HepG2 (cell line): ENCODE data around the gene SRRM3. TPM values are rescaled to one million over a fixed set of nuclear protein-coding genes. Genes with fewer than 3 reads are reported as not detected.

Source experiments
- ATAC-seq: fragments of 200-7000 bp; cut with Tn5 transposase; 3 replicates; pipeline ENCODE4 v1.9.1; 2020; ENCODE audit warnings: mild to moderate bottlenecking, moderate library complexity
- BruUV-seq: library from RNA; stranded (reverse); fragments of 400-500 nt; replicated peaks from 2 replicates; lab custom pipeline; 2021; lab: Mats Ljungman, UMichigan
- CTCF ChIA-PET: fragments of 300-600 bp; formaldehyde crosslinking; extraction: SDS; loops from one replicate; lab custom pipeline; 2021; ENCODE audit warnings: low total read pairs, inconsistent platforms, low intra/inter-chr PET ratio; lab: Yijun Ruan, JAX
- POLR2A ChIA-PET: fragments of 350-600 bp; sonication (Branson Sonifier 250); formaldehyde crosslinking; loops from one replicate; lab custom pipeline; 2020; ENCODE audit warnings: antibody characterized with exemption, inconsistent platforms; lab: Yijun Ruan, JAX
- DNase-seq: peaks from one replicate; pipeline ENCODE4 v3.0.0-alpha.2; 2015; ENCODE audit warnings: low spot score
- FAIRE-seq: peaks from 3 replicates; lab custom pipeline; 2011; peaks lifted over from hg19 to GRCh38; lab: Jason Lieb, UNC
- H2AFZ ChIP-seq: one replicate; pipeline ENCODE4 v1.6.1; 2011; ENCODE audit warnings: low read length, inconsistent platforms
- H3K27ac ChIP-seq: fragments of 300-600 bp; 3 replicates; pipeline ENCODE4 v1.8.0; 2011; ENCODE audit warnings: mixed run types, mild to moderate bottlenecking, mixed read lengths, low read length, inconsistent platforms; ENCODE audit not compliant: insufficient read depth; ENCODE audit errors: extremely low read length
- H3K27me3 ChIP-seq, 2 experiments: fragments of 200-600 bp in 1 of 2; 2 replicates in 1 of 2; 3 replicates in 1 of 2; pipeline versions ENCODE4 v1.6.0 to v1.8.0; 2011; ENCODE audit warnings: low read length in 2 of 2, mild to moderate bottlenecking in 2 of 2, moderate library complexity in 2 of 2, inconsistent platforms in 1 of 2; ENCODE audit not compliant: insufficient read depth in 2 of 2, control insufficient read depth in 1 of 2
- H3K36me3 ChIP-seq, 2 experiments: fragments of 200-600 bp in 1 of 2; replicated peaks in 1 of 2; 2 replicates in 1 of 2; 3 replicates in 1 of 2; pipeline versions ENCODE4 v1.5.1 to v1.8.0; 2011; ENCODE audit warnings: low read length in 2 of 2, inconsistent platforms in 1 of 2; ENCODE audit not compliant: insufficient read depth in 2 of 2, control insufficient read depth in 1 of 2
- H3K4me1 ChIP-seq: 2 replicates; pipeline ENCODE4 v1.5.1; 2012; ENCODE audit warnings: low read length, inconsistent platforms; ENCODE audit not compliant: insufficient read depth
- H3K4me2 ChIP-seq: 2 replicates; pipeline ENCODE4 v1.6.0; 2011; ENCODE audit warnings: low read depth, low read length, inconsistent platforms
- H3K4me3 ChIP-seq, 3 experiments: fragments of 200-600 bp in 1 of 3; sonication (generic), shearing (Covaris generic) in 1 of 3; replicated peaks in 1 of 3; 2 replicates each; pipeline ENCODE4 v1.5.1; 2011 to 2016; ENCODE audit warnings: low read length in 3 of 3, inconsistent platforms in 2 of 3, low read depth in 2 of 3, mild to moderate bottlenecking in 2 of 3, control low read depth in 1 of 3, mixed read lengths in 1 of 3; ENCODE audit not compliant: insufficient read depth in 1 of 3
- H3K79me2 ChIP-seq: one replicate; pipeline ENCODE4 v1.6.1; 2011; ENCODE audit warnings: low read length, inconsistent platforms; ENCODE audit not compliant: insufficient read depth
- H3K9ac ChIP-seq: 2 replicates; pipeline ENCODE4 v1.6.0; 2011; ENCODE audit warnings: mild to moderate bottlenecking, low read depth, low read length, inconsistent platforms; ENCODE audit not compliant: insufficient read depth
- H3K9me3 ChIP-seq: 2 replicates; pipeline ENCODE4 v1.5.1; 2012; ENCODE audit warnings: mild to moderate bottlenecking, low read length
- H4K20me1 ChIP-seq: 2 replicates; pipeline ENCODE4 v1.6.0; 2011; ENCODE audit warnings: inconsistent platforms, mild to moderate bottlenecking, low read length, moderate library complexity; ENCODE audit not compliant: insufficient read depth
- HNRNPH1 ChIP-seq: fragments of 200-400 bp; formaldehyde crosslinking; optimal IDR thresholded peaks from 2 replicates; pipeline ENCODE3; 2017; ENCODE audit warnings: mild to moderate bottlenecking, low read depth, low read length
- IRX3 ChIP-seq: sonication (generic); formaldehyde crosslinking; IDR thresholded peaks from 2 replicates; pipeline ENCODE4 v1.8.1; 2023; ENCODE audit warnings: mild to moderate bottlenecking, low read depth, missing genetic modification reagents, borderline replicate concordance
- NFATC3 ChIP-seq: sonication (generic); formaldehyde crosslinking; IDR thresholded peaks from 2 replicates; pipeline ENCODE4 v1.5.1; 2020; ENCODE audit warnings: mild to moderate bottlenecking, missing genetic modification reagents
- SCMH1 ChIP-seq: sonication (generic); formaldehyde crosslinking; IDR thresholded peaks from 2 replicates; pipeline ENCODE4 v1.9.0; 2021; ENCODE audit warnings: missing genetic modification reagents, mild to moderate bottlenecking, borderline replicate concordance
- U2AF1 ChIP-seq: fragments of 200-400 bp; formaldehyde crosslinking; optimal IDR thresholded peaks from 2 replicates; pipeline ENCODE3; 2017; ENCODE audit warnings: mild to moderate bottlenecking, low read depth, low read length
- ZNF101 ChIP-seq: sonication (generic); formaldehyde crosslinking; IDR thresholded peaks from 2 replicates; pipeline ENCODE4 v1.4.0; 2020; ENCODE audit warnings: mild to moderate bottlenecking, low read depth, missing genetic modification reagents, borderline replicate concordance
- ZNF44 ChIP-seq: sonication (generic); formaldehyde crosslinking; IDR thresholded peaks from 2 replicates; pipeline ENCODE4 v1.5.1; 2020; ENCODE audit warnings: mild to moderate bottlenecking, missing genetic modification reagents
- WGBS: methylation state at CpG from one replicate; pipeline ENCODE4 v1.1.6; 2017; ENCODE audit warnings: low lambda C conversion rate; 5-methylcytosine and 5-hydroxymethylcytosine counted together
- in situ Hi-C: cut with HindIII; loops from 2 replicates; pipeline ENCODE4 v1.10.0; 2017; ENCODE audit warnings: low pct_unique_long_range_greater_than_20kb; ENCODE audit not compliant: extremely low pct_ligation_motif_present
- intact Hi-C: fragments of 100-400 bp; cut with micrococcal nuclease; formaldehyde crosslinking; loops from one replicate; pipeline ENCODE4 v1.10.0; 2022; ENCODE audit not compliant: unreplicated experiment
- polyA plus RNA-seq, 8 experiments: library from polyadenylated mRNA; depleted of rRNA in 3 of 8; stranded (reverse) in 7 of 8; unstranded in 1 of 8; fragments of >200 nt; fragmentation: Illumina TruSeq in 4 of 8; extraction: Trizol in 4 of 8; gene quantifications; 2 replicates each; pipeline versions ENCODE4 v1.2.1 to v1.2.3, GENCODE V29; 2011 to 2016; ENCODE audit warnings: low read depth in 4 of 8, missing spikeins in 1 of 8, mixed read lengths in 1 of 8; ENCODE audit not compliant: insufficient read depth in 1 of 8
- total RNA-seq, 5 experiments: library from RNA; depleted of rRNA; stranded (reverse); fragments of >200 nt; fragmentation: Illumina TruSeq; extraction: Trizol; gene quantifications; 2 replicates each; pipeline ENCODE4 v1.2.3, GENCODE V29; 2016; ENCODE audit warnings: low read depth in 1 of 5
- TF ChIP-seq, protein P1 (sequence below): sonication (generic); formaldehyde crosslinking; IDR thresholded peaks from 2 replicates; pipeline ENCODE4 v1.4.0; 2020; ENCODE audit warnings: mild to moderate bottlenecking, missing genetic modification reagents
- TF ChIP-seq, protein P2 (sequence below): sonication (generic); formaldehyde crosslinking; conservative IDR thresholded peaks from 2 replicates; pipeline ENCODE4 v1.4.0; 2020; ENCODE audit warnings: missing genetic modification reagents
- TF ChIP-seq, protein P3 (sequence below): sonication (generic); formaldehyde crosslinking; IDR thresholded peaks from 2 replicates; pipeline ENCODE4 v1.4.0; 2020; ENCODE audit warnings: mild to moderate bottlenecking, missing genetic modification reagents

The SRRM3 gene
- total and polyA plus RNA-seq, 2 of the 13 experiments (the other 11 are each of a cell fraction or from before 2014, with no cell fraction given): 0.13 to 0.54 TPM

GRCh38 chr7:76272142-76272541 is 70.4 kb downstream of the SRRM3 start:
- no peak overlapping the region for H3K27ac ChIP-seq
- 26% methylated on average over 6 of the region's 6 CpGs for WGBS
- no TSS peak for BruUV-seq
- TF ChIP-seq ZNF44 (CRISPR knock-in tag) (no peak), HNRNPH1 (no peak), IRX3 (no peak), U2AF1 (no peak), NFATC3 (no peak), SCMH1 (CRISPR knock-in tag) (no peak), ZNF101 (no peak)
- TF ChIP-seq, protein P1, sequence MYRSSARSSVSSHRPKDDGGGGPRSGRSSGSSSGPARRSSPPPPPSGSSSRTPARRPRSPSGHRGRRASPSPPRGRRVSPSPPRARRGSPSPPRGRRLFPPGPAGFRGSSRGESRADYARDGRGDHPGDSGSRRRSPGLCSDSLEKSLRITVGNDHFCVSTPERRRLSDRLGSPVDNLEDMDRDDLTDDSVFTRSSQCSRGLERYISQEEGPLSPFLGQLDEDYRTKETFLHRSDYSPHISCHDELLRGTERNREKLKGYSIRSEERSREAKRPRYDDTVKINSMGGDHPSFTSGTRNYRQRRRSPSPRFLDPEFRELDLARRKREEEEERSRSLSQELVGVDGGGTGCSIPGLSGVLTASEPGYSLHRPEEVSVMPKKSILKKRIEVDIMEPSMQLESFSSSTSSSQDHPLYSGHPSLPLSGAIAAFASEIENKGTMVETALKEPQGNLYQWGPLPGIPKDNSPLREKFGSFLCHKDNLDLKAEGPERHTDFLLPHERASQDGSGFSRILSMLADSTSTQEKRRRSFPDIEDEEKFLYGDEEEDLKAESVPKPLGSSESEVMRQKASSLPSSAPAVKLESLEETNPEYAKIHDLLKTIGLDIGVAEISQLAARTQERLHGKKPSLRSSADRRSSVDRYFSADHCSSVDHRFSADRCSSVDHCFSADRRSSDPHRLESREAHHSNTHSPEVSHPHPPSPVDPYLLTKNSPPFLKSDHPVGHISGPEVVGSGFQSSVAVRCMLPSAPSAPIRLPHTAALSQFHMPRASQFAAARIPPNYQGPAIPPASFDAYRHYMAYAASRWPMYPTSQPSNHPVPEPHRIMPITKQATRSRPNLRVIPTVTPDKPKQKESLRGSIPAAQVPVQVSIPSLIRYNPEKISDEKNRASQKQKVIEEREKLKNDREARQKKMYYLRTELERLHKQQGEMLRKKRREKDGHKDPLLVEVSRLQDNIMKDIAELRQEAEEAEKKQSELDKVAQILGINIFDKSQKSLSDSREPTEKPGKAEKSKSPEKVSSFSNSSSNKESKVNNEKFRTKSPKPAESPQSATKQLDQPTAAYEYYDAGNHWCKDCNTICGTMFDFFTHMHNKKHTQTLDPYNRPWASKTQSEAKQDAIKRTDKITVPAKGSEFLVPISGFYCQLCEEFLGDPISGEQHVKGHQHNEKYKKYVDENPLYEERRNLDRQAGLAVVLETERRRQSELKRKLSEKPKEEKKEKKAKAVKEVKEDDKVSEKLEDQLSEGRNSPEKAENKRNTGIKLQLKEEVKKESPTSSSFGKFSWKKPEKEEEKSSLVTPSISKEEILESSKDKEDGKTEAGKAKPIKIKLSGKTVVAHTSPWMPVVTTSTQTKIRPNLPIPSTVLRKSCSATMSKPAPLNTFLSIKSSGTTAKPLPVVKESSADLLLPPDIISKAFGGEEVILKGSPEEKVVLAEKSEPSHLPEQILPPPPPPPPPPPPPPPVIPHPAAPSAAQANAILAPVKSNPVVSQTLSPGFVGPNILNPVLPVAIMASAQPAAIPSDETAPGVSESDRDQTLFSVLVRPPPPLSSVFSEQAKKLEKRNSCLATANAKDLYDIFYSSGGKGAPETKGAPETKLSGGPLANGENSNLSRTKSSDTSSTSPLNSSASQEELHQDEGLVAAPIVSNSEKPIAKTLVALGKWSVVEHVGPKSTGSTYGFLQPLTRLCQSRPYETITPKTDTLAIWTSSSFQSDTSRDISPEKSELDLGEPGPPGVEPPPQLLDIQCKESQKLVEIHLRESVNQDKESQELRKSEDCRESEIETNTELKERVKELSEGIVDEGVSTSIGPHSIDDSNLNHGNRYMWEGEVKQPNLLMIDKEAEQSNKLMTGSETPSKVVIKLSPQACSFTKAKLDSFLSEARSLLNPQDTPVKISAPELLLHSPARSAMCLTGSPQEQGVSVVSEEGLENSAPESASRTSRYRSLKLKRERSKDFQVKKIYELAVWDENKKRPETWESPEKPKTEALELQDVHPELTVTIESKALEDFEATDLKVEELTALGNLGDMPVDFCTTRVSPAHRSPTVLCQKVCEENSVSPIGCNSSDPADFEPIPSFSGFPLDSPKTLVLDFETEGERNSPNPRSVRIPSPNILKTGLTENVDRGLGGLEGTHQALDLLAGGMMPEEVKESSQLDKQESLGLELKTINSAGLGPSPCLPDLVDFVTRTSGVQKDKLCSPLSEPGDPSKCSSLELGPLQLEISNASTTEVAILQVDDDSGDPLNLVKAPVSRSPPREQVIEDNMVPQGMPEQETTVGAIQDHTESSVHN: no peak
- TF ChIP-seq, protein P2, sequence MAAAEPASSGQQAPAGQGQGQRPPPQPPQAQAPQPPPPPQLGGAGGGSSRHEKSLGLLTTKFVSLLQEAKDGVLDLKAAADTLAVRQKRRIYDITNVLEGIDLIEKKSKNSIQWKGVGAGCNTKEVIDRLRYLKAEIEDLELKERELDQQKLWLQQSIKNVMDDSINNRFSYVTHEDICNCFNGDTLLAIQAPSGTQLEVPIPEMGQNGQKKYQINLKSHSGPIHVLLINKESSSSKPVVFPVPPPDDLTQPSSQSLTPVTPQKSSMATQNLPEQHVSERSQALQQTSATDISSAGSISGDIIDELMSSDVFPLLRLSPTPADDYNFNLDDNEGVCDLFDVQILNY (CRISPR knock-in tag): no peak
- TF ChIP-seq, protein P3, sequence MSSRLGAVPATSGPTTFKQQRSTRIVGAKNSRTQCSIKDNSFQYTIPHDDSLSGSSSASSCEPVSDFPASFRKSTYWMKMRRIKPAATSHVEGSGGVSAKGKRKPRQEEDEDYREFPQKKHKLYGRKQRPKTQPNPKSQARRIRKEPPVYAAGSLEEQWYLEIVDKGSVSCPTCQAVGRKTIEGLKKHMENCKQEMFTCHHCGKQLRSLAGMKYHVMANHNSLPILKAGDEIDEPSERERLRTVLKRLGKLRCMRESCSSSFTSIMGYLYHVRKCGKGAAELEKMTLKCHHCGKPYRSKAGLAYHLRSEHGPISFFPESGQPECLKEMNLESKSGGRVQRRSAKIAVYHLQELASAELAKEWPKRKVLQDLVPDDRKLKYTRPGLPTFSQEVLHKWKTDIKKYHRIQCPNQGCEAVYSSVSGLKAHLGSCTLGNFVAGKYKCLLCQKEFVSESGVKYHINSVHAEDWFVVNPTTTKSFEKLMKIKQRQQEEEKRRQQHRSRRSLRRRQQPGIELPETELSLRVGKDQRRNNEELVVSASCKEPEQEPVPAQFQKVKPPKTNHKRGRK: no peak
- ChIA-PET POLR2A (no interaction called here), CTCF (no interaction called here)
- no peaks in the 10 kb centered on the region for H3K9me3 ChIP-seq
- H2AFZ ChIP-seq: no peak overlapping the region
- H3K27me3 ChIP-seq: peaks cover 1 to 36% of the 10 kb centered on the region in 2 experiments; a peak in 4 of 5 replicates
- H3K79me2 ChIP-seq: no peaks in the 10 kb centered on the region
- no peak overlapping the region for H3K4me3 ChIP-seq
- ATAC-seq (no peak), DNase-seq (no peak), FAIRE-seq (no peak)
- no peaks in the 10 kb centered on the region for H3K36me3 ChIP-seq
- intact Hi-C loops (no loop called here), in situ Hi-C loops (no loop called here)
- no peaks in the 10 kb centered on the region for H4K20me1 ChIP-seq
- no peak overlapping the region for H3K4me2 ChIP-seq
- H3K4me1 ChIP-seq: peaks cover 9% of the 10 kb centered on the region
- no peak overlapping the region for H3K9ac ChIP-seq
